OCI-LY1 (cell line): ENCODE measurements around the gene CSRP1.
"Not testable (repeated sequence)": the region's sequence is repeated elsewhere in the genome, so short reads cannot be mapped to it uniquely, and the experiment has no call there.

Source experiments
- H2AFZ ChIP-seq: fragments of 200-600 bp; sonication (generic), shearing (Covaris generic); 2 replicates; pipeline ENCODE4 v1.6.0; 2014; ENCODE audit warnings: antibody characterized with exemption, mild to moderate bottlenecking, low read length
- H3F3A ChIP-seq: fragments of 200-600 bp; sonication (generic), shearing (Covaris generic); 2 replicates; pipeline ENCODE4 v1.6.0; 2014; ENCODE audit warnings: mild to moderate bottlenecking, antibody characterized with exemption, low read length, moderate library complexity; ENCODE audit not compliant: insufficient read depth
- H3K27ac ChIP-seq: fragments of 200-600 bp; sonication (generic); 2 replicates; pipeline ENCODE4 v1.5.1; 2014; ENCODE audit warnings: low read length, mixed run types, mild to moderate bottlenecking, low read depth; ENCODE audit not compliant: poor library complexity, severe bottlenecking
- H3K27me3 ChIP-seq: fragments of 200-600 bp; sonication (generic); 2 replicates; pipeline ENCODE4 v1.6.0; 2014; ENCODE audit warnings: antibody characterized with exemption, mild to moderate bottlenecking, low read length, moderate library complexity; ENCODE audit not compliant: insufficient read depth
- H3K36me3 ChIP-seq: fragments of 200-600 bp; sonication (generic); 2 replicates; pipeline ENCODE4 v1.6.1; 2014; ENCODE audit warnings: mild to moderate bottlenecking, antibody characterized with exemption, low read length, moderate library complexity, mixed read lengths; ENCODE audit not compliant: insufficient read depth
- H3K4me1 ChIP-seq: fragments of 200-600 bp; sonication (generic); 2 replicates; pipeline ENCODE4 v1.5.1; 2014; ENCODE audit warnings: mild to moderate bottlenecking, low read length, moderate library complexity; ENCODE audit not compliant: insufficient read depth, severe bottlenecking
- H3K4me2 ChIP-seq: fragments of 200-600 bp; sonication (generic), shearing (Covaris generic); 2 replicates; pipeline ENCODE4 v1.6.1; 2014; ENCODE audit warnings: low read length
- H3K4me3 ChIP-seq: fragments of 200-600 bp; sonication (generic); 2 replicates; pipeline ENCODE4 v1.5.1; 2014; ENCODE audit warnings: low read length, low read depth, mild to moderate bottlenecking, mixed read lengths; ENCODE audit not compliant: poor library complexity, severe bottlenecking
- H3K79me2 ChIP-seq: fragments of 200-600 bp; shearing (Covaris generic); 2 replicates; pipeline ENCODE4 v1.6.1; 2016; ENCODE audit warnings: mixed run types, low read length, mixed read lengths; ENCODE audit not compliant: insufficient read depth
- H3K9ac ChIP-seq: fragments of 200-600 bp; sonication (generic), shearing (Covaris generic); 2 replicates; pipeline ENCODE4 v1.6.1; 2014; ENCODE audit warnings: mild to moderate bottlenecking, low read length, mixed read lengths
- H3K9me2 ChIP-seq: fragments of 200-600 bp; sonication (generic), shearing (Covaris generic); 2 replicates; pipeline ENCODE4 v1.6.1; 2014; ENCODE audit warnings: low read depth, mild to moderate bottlenecking, low read length, mixed read lengths
- H3K9me3 ChIP-seq: fragments of 200-600 bp; shearing (Covaris generic); 2 replicates; pipeline ENCODE4 v1.6.1; 2014; ENCODE audit warnings: low read length, mixed read lengths
- H4K20me1 ChIP-seq: fragments of 200-600 bp; sonication (generic), shearing (Covaris generic); 2 replicates; pipeline ENCODE4 v1.6.0; 2016; ENCODE audit warnings: mild to moderate bottlenecking, low read length; ENCODE audit not compliant: insufficient read depth
- CTCF ChIP-seq: fragments of 200-600 bp; sonication (generic), shearing (Covaris generic); IDR thresholded peaks from 2 replicates; pipeline ENCODE4 v1.5.1; 2017; ENCODE audit warnings: mild to moderate bottlenecking, antibody characterized with exemption, low read length, moderate library complexity, mixed read lengths
- EZH2 ChIP-seq: fragments of 200-600 bp; sonication (generic), shearing (Covaris generic); IDR thresholded peaks from 2 replicates; pipeline ENCODE4 v1.8.0; 2017; ENCODE audit warnings: borderline replicate concordance, mixed run types, mild to moderate bottlenecking, antibody characterized with exemption, low read length, moderate library complexity, mixed read lengths

The CSRP1 gene

GRCh38 chr1:201479201-201479730 lies 27.7 kb downstream of the CSRP1 start:
- no peak overlapping the region for H3K9ac ChIP-seq
- H3K36me3 ChIP-seq = no peaks in the 10 kb centered on the region
- no peak overlapping the region for H3K4me2 ChIP-seq
- H4K20me1 ChIP-seq = no peaks in the 10 kb centered on the region
- TF ChIP-seq CTCF (no peak), EZH2 (no peak)
- H3K4me1 ChIP-seq = peaks cover 24% of the 10 kb centered on the region
- no peaks in the 10 kb centered on the region for H3K9me3 ChIP-seq
- H2AFZ ChIP-seq = no peak overlapping the region
- no peaks in the 10 kb centered on the region for H3K79me2 ChIP-seq
- no peak overlapping the region for H3K4me3 ChIP-seq
- H3K27me3 ChIP-seq = 0 out of 2 replicates have a peak, but pooled peaks cover 4% of the 10 kb centered on the region
- no peaks in the 10 kb centered on the region for H3K9me2 ChIP-seq
- no peaks in the 10 kb centered on the region for H3F3A ChIP-seq
- H3K27ac ChIP-seq = no peak overlapping the region

GRCh38 chr1:201478666-201479065 lies 28.3 kb downstream of the CSRP1 start:
- H2AFZ ChIP-seq, H4K20me1 ChIP-seq, H3K4me3 ChIP-seq, H3K27me3 ChIP-seq, H3K79me2 ChIP-seq, H3K9me3 ChIP-seq, H3K4me2 ChIP-seq, H3K36me3 ChIP-seq, H3K9ac ChIP-seq, H3F3A ChIP-seq, H3K9me2 ChIP-seq, H3K27ac ChIP-seq: not testable (repeated sequence)
- H3K4me1 ChIP-seq = peaks cover 24% of the 10 kb centered on the region

GRCh38 chr1:201476670-201477344 lies 30.1 kb downstream of the CSRP1 start:
- Histone ChIP-seq H2AFZ (no peak overlapping the region), H3K4me3 (no peak overlapping the region), H3K79me2 (no peaks in the 10 kb centered on the region)

More at GRCh38 chr1:201476670-201477344, 30.1 kb downstream of the CSRP1 start:
- Histone ChIP-seq H3F3A (no peaks in the 10 kb centered on the region), H3K9me2 (no peaks in the 10 kb centered on the region), H3K9ac (no peak overlapping the region), H3K27ac (no peak overlapping the region), H3K9me3 (no peaks in the 10 kb centered on the region), H3K4me1 (peaks cover 17% of the 10 kb centered on the region), H3K36me3 (no peaks in the 10 kb centered on the region), H4K20me1 (no peaks in the 10 kb centered on the region), H3K4me2 (no peak overlapping the region), H3K27me3 (0 out of 2 replicates have a peak, but pooled peaks cover 4% of the 10 kb centered on the region)
- TF ChIP-seq CTCF = no peak
